NCI-H1417 treated with DMSO at 0.1 percent for 48 hours (cell line): Measurements from ENCODE around the gene OR13H1.
"Not testable (repeated sequence)": the region's sequence is repeated elsewhere in the genome, so short reads cannot be mapped to it uniquely, and the experiment has no call there.

ENCODE experiments used
- DNase-seq: peaks from one replicate; lab custom pipeline; 2025; lab: John Stamatoyannopoulos, UW

Gene OR13H1

GRCh38 chrX:131543774-131544173, at the start of gene OR13H1:
TSS of gene OR13H1 (plus strand) at chrX:131544074. CDS start at chrX:131544074, 0 bp downstream.
- no peak for DNase-seq

GRCh38 chrX:131501556-131501955, 42.3 kb upstream of the OR13H1 start:
- DNase-seq = not testable (repeated sequence)

- no peak for DNase-seq
Measured at GRCh38 chrX:131513159-131513914, 30.5 kb upstream of the OR13H1 start.

GRCh38 chrX:131521824-131522223, 22.1 kb upstream of the OR13H1 start:
- no peak for DNase-seq

GRCh38 chrX:131544218-131544617, 344 bp downstream of the OR13H1 start:
- DNase-seq = no peak

- no peak for DNase-seq
Measured at GRCh38 chrX:131549011-131549410, 5.1 kb downstream of the OR13H1 start.

- DNase-seq = not testable (repeated sequence)
Measured at GRCh38 chrX:131552453-131552852, 8.6 kb downstream of the OR13H1 start.

GRCh38 chrX:131558562-131558961, 14.7 kb downstream of the OR13H1 start:
- DNase-seq = no peak

- no peak for DNase-seq
Measured at GRCh38 chrX:131564553-131565229, 20.8 kb downstream of the OR13H1 start.

- no peak for DNase-seq
Measured at GRCh38 chrX:131565909-131566308, 22.0 kb downstream of the OR13H1 start.

GRCh38 chrX:131571348-131571747, 27.5 kb downstream of the OR13H1 start:
- DNase-seq = no peak

GRCh38 chrX:131572372-131573014, 28.6 kb downstream of the OR13H1 start:
- no peak for DNase-seq

- DNase-seq = no peak
Measured at GRCh38 chrX:131577413-131577812, 33.5 kb downstream of the OR13H1 start.

GRCh38 chrX:131577999-131578734, 34.3 kb downstream of the OR13H1 start:
- DNase-seq = no peak

GRCh38 chrX:131578735-131579367, 35.0 kb downstream of the OR13H1 start:
- DNase-seq = not testable (repeated sequence)

GRCh38 chrX:131588995-131589394, 45.1 kb downstream of the OR13H1 start:
- no peak for DNase-seq
